ENCODE data around the gene KCNV2.

- TF ChIP-seq CTCF (IDR thresholded peaks at IDR 0.05): no peak
- TF ChIP-seq EZH2 (IDR thresholded peaks at IDR 0.05; ENCODE audit: borderline replicate concordance, insufficient read depth, low read depth, low read length, poor library complexity, severe bottlenecking): no peak
Measured at GRCh38 chr9:2771087-2771486, 53.8 kb downstream of the KCNV2 start.

Measured in B cell (primary cell).